ENCODE data around the gene LBR. TPM values are rescaled to one million over a fixed set of nuclear protein-coding genes. Genes with fewer than 3 reads are reported as not detected.

The LBR gene
- total RNA-seq, 4 donors from 2014 or later = 33.1 to 46.7 (median 36.8) TPM

DNA sequence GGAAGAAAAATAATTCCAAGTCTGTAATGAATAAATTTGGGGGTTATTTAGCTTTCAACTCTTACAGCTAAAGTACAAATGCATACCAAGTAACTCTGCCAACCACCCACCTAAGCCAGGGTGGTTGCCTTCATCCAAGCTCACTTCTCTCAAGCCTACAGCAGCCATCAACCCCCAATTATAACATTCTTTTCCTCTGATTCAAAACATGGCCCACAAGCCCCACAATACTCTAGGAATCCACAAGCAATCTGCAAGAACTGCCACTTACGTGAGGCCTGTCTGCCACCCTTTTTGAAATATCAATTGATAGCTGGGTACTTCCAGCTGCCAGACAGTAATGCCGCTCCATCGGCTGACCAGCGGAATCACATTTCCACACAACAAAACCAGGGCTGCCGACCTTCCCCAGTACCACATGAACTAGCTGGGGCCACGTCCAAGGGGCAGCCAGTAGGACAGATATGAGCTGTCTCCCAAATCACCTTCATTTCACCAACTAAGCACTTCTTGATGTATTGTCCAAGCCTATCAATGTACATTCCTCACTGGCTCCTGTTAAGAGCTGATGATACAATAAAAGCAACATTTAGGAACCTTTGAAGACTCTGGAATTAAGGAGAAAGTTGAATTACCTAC is 3.2 kb downstream of the LBR start:
- H3K4me1 ChIP-seq = peaks cover 11 to 27% of the 10 kb centered on the region in 2 donors
- DNase-seq = no peak
- WGBS, 2 donors = 86 to 92% methylated on average over 6 of the region's 6 CpGs
- H3K4me3 ChIP-seq (replicated peaks in 1 of 3) = no peak overlapping the region
- no peaks in the 10 kb centered on the region for H3K9me3 ChIP-seq
- no peaks in the 10 kb centered on the region for H3K27me3 ChIP-seq
- peaks cover 0 to 5% of the 10 kb centered on the region in 2 donors for H3K36me3 ChIP-seq
- no peak for TF ChIP-seq POLR2A (IDR thresholded peaks at IDR 0.05)
- TF ChIP-seq, protein P1, sequence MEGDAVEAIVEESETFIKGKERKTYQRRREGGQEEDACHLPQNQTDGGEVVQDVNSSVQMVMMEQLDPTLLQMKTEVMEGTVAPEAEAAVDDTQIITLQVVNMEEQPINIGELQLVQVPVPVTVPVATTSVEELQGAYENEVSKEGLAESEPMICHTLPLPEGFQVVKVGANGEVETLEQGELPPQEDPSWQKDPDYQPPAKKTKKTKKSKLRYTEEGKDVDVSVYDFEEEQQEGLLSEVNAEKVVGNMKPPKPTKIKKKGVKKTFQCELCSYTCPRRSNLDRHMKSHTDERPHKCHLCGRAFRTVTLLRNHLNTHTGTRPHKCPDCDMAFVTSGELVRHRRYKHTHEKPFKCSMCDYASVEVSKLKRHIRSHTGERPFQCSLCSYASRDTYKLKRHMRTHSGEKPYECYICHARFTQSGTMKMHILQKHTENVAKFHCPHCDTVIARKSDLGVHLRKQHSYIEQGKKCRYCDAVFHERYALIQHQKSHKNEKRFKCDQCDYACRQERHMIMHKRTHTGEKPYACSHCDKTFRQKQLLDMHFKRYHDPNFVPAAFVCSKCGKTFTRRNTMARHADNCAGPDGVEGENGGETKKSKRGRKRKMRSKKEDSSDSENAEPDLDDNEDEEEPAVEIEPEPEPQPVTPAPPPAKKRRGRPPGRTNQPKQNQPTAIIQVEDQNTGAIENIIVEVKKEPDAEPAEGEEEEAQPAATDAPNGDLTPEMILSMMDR (IDR thresholded peaks at IDR 0.05) = no peak
- no peak overlapping the region for H3K27ac ChIP-seq
- intact Hi-C loops (cut with DNase I) = no loop called here

DNA sequence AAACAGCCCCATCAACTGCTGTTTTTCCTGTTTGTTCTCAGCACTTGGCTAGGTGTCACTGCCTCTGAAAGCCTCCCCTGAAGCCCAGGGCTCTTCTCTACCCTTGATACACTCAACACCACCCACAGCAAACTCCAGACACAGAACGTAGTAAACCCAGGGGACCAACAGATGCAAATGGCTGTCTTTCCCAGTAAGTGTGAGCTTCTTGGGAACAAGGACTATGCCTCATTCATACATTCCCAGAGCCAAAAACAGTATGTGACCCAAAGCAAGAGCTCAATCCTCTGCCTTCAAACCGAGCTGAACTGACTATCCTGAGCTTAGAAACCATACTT is 4.4 kb downstream of the LBR start:
- intact Hi-C loops (cut with DNase I) = no loop called here
- no peak overlapping the region for H3K4me3 ChIP-seq (replicated peaks in 1 of 3)
- H3K9me3 ChIP-seq = no peaks in the 10 kb centered on the region
- WGBS, 2 donors = 71 to 80% methylated on average over 2 of the region's 2 CpGs
- DNase-seq = no peak
- no peaks in the 10 kb centered on the region for H3K27me3 ChIP-seq
- TF ChIP-seq, protein P1 (IDR thresholded peaks at IDR 0.05) = no peak
- no peak for TF ChIP-seq POLR2A (IDR thresholded peaks at IDR 0.05)
- peaks cover 6 to 14% of the 10 kb centered on the region in 2 donors for H3K36me3 ChIP-seq
- peaks cover 11 to 21% of the 10 kb centered on the region in 2 donors for H3K4me1 ChIP-seq
- H3K27ac ChIP-seq = no peak overlapping the region

DNA sequence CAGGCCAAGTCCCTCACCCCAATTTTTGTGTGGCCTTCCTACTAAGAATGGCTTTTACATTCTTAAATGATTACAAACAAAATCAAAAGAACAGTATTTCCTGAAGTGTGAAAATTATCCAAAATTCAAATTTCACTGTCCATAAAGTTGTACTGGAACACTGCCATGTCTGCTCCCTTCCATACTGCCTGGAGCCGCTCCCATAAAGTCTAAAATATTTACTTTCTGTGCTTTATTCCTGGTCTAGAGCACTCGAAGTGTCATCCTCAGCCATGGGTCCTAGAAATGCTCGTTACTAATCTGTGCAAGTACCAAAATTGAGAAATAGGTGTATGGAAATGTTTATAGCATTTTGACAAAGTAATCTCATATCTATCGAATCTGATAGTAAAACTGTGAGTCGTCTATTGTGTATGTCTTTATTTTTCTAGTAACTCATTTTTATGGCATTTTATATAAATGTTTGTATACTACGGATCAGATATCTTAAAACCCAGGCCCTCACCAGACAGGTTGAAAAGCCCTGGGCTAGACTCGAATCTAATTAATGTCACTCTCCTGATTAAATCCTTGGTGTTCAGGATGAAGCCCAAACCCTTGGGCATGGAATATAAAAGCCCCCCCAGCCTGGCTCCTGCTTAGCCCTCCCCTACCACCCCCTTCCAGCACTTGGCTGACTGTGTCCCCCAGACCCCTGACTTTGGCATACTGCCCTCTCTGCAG is 4.9 kb downstream of the LBR start:
- Histone ChIP-seq H3K4me3 (replicated peaks in 1 of 3) (no peak overlapping the region), H3K27ac (no peak overlapping the region), H3K9me3 (no peaks in the 10 kb centered on the region), H3K4me1 (peaks cover 11 to 21% of the 10 kb centered on the region in 2 donors), H3K36me3 (peaks cover 10 to 16% of the 10 kb centered on the region in 2 donors), H3K27me3 (no peaks in the 10 kb centered on the region)
- TF ChIP-seq POLR2A (IDR thresholded peaks at IDR 0.05) = no peak
- TF ChIP-seq, protein P1 (IDR thresholded peaks at IDR 0.05) = no peak
- intact Hi-C loops (cut with DNase I) = no loop called here
- 77 to 86% methylated on average over 7 of the region's 7 CpGs for WGBS, 2 donors
- no peak for DNase-seq

DNA sequence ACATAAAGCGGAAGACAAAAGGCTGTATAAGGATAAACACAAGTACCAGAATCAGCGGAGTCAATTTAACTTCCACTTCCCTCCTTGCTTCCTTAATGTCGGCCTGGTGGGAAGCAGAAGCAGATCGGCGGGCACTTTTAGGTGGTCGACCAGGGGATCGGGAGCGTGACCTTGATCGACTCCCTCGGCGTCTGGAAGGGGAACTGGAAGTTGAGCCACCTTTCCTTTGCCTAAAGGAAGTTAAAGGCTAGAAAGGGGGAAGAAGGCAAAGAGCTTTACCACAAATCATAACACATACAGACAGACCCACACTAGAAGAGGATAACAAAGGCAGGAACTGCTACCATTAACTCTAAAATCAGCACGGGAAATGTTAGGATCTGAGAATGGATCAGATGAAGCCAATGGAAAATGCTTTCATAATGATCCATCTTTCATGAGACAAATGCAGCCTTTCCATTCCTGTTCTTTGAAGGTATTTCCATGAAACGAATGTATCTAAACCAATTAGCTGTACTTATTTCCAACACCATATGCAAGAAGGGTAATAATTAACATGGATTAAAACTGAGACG is 5.7 kb downstream of the LBR start:
- WGBS, 2 donors = 84 to 86% methylated on average over 14 of the region's 14 CpGs
- Histone ChIP-seq H3K4me1 (peaks cover 11 to 19% of the 10 kb centered on the region in 2 donors), H3K27me3 (no peaks in the 10 kb centered on the region), H3K9me3 (no peaks in the 10 kb centered on the region), H3K27ac (no peak overlapping the region), H3K36me3 (peaks cover 15 to 20% of the 10 kb centered on the region in 2 donors), H3K4me3 (replicated peaks in 1 of 3) (no peak overlapping the region)
- intact Hi-C loops (cut with DNase I) = no loop called here
- TF ChIP-seq, protein P1 (IDR thresholded peaks at IDR 0.05) = no peak
- no peak for TF ChIP-seq POLR2A (IDR thresholded peaks at IDR 0.05)
- DNase-seq = no peak

DNA sequence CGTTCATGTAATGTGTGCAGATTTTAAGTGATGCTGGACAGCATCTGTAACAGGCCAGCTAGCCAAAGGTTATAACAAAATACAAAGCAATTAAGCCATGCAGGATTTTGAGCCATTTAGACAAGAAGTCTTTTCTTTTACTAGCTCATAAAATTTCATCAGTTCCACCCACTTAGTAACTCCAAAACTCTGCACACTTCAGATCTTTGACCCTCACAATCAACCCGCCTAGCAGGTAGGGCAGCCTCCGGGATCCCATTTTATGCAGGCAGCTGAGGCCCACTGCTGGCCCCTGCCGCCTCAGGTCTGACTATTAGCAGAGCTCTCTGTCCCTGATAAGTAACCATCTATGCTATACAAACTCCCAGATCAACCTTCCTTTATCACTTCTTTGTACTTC is 9.2 kb downstream of the LBR start:
- 92 to 94% methylated on average over 4 of the region's 4 CpGs for WGBS, 2 donors
- H3K4me3 ChIP-seq (replicated peaks in 1 of 3) = no peak overlapping the region
- intact Hi-C loops (cut with DNase I) = no loop called here
- no peak for DNase-seq
- H3K27ac ChIP-seq = no peak overlapping the region
- peaks cover 22 to 37% of the 10 kb centered on the region in 2 donors for H3K36me3 ChIP-seq
- TF ChIP-seq, protein P1 (IDR thresholded peaks at IDR 0.05) = no peak
- no peak for TF ChIP-seq POLR2A (IDR thresholded peaks at IDR 0.05)
- H3K27me3 ChIP-seq = no peaks in the 10 kb centered on the region
- no peaks in the 10 kb centered on the region for H3K4me1 ChIP-seq
- no peaks in the 10 kb centered on the region for H3K9me3 ChIP-seq

Data from thyroid gland (tissue), 4 donors.